Caco-2 (cell line): ENCODE data around the gene STK33. TPM values are rescaled to one million over a fixed set of nuclear protein-coding genes. Genes with fewer than 3 reads are reported as not detected.

Experiments used
- BruUV-seq: library from RNA; stranded (reverse); fragments of 400-500 nt; replicated peaks from 2 replicates; lab custom pipeline; 2021; lab: Mats Ljungman, UMichigan
- CTCF ChIA-PET: fragments of 300-600 bp; sonication (Branson Sonifier 250); formaldehyde crosslinking; loops from one replicate; lab custom pipeline; 2022; ENCODE audit warnings: antibody characterized with exemption; lab: Charles Lee
- POLR2A ChIA-PET: fragments of 300-600 bp; sonication (Branson Sonifier 250); formaldehyde crosslinking; loops from one replicate; lab custom pipeline; 2022; ENCODE audit warnings: antibody characterized with exemption; lab: Charles Lee
- DNase-seq, 2 experiments: peaks; one replicate each; pipeline versions ENCODE4 v3.0.0 to v3.0.0-alpha.2; 2020 to 2022
- H3K27me3 ChIP-seq: replicated peaks from 2 replicates; pipeline ENCODE4 v1.6.0; 2011; ENCODE audit warnings: low read length; ENCODE audit not compliant: control insufficient read depth, insufficient read depth
- H3K36me3 ChIP-seq: 2 replicates; pipeline ENCODE4 v1.5.1; 2011; ENCODE audit warnings: low read length; ENCODE audit not compliant: control insufficient read depth, insufficient read depth
- H3K4me1 ChIP-seq: fragments of 250-450 bp; sonication (Bioruptor Pico); 2 replicates; pipeline ENCODE4 v1.5.1; 2020; ENCODE audit warnings: mild to moderate bottlenecking
- H3K4me3 ChIP-seq: 2 replicates; pipeline ENCODE4 v1.5.1; 2011; ENCODE audit warnings: low read depth, mild to moderate bottlenecking, control low read depth, low read length
- H3K9me3 ChIP-seq: fragments of 250-450 bp; sonication (Bioruptor Pico); 2 replicates; pipeline ENCODE4 v1.5.1; 2020; ENCODE audit warnings: mild to moderate bottlenecking, moderate library complexity
- H3K27ac Mint-ChIP-seq: one replicate; pipeline ENCODE4 v1.8.0; 2022; ENCODE audit warnings: mixed read lengths; ENCODE audit not compliant: unreplicated experiment
- H3K27me3 Mint-ChIP-seq: one replicate; pipeline ENCODE4 v1.8.0; 2022; ENCODE audit warnings: mixed read lengths; ENCODE audit not compliant: insufficient read depth, unreplicated experiment
- H3K36me3 Mint-ChIP-seq: one replicate; pipeline ENCODE4 v1.8.0; 2022; ENCODE audit warnings: mild to moderate bottlenecking, mixed read lengths; ENCODE audit not compliant: insufficient read depth, unreplicated experiment
- H3K4me1 Mint-ChIP-seq: one replicate; pipeline ENCODE4 v1.8.0; 2022; ENCODE audit warnings: low read depth, mixed read lengths; ENCODE audit not compliant: unreplicated experiment
- H3K4me3 Mint-ChIP-seq: one replicate; pipeline ENCODE4 v1.8.0; 2022; ENCODE audit warnings: mild to moderate bottlenecking, moderate library complexity, mixed read lengths; ENCODE audit not compliant: unreplicated experiment
- H3K9me3 Mint-ChIP-seq: one replicate; pipeline ENCODE4 v1.8.0; 2022; ENCODE audit warnings: mixed read lengths; ENCODE audit not compliant: unreplicated experiment
- CTCF ChIP-seq, 2 experiments: fragments of 200-600 bp in 1 of 2; IDR thresholded peaks; 1 replicate in 1 of 2; 2 replicates in 1 of 2; pipeline versions ENCODE4 v1.5.1 to v1.8.0; 2011 to 2022; ENCODE audit warnings: antibody characterized with exemption in 1 of 2, control low read depth in 1 of 2, inconsistent platforms in 1 of 2, low read depth in 1 of 2, low read length in 1 of 2, mild to moderate bottlenecking in 1 of 2, moderate library complexity in 1 of 2; ENCODE audit not compliant: insufficient read depth in 1 of 2, severe bottlenecking in 1 of 2, unreplicated experiment in 1 of 2
- intact Hi-C: fragments of 100-400 bp; cut with micrococcal nuclease; formaldehyde crosslinking; loops from one replicate; pipeline ENCODE4 v1.10.0; 2022; ENCODE audit not compliant: unreplicated experiment
- total RNA-seq: library from RNA; stranded (reverse); gene quantifications from 2 replicates; pipeline ENCODE4 v1.2.3, GENCODE V29; 2022

Gene STK33
- total RNA-seq, 1 experiment from 2014 or later: 0.98 TPM

GRCh38 chr11:8531312-8531711 lies 62.7 kb downstream of the STK33 start:
- no peaks in the 10 kb centered on the region for H3K36me3 Mint-ChIP-seq
- POLR2A ChIA-PET: no interaction called here
- H3K27me3 ChIP-seq: no peaks in the 10 kb centered on the region

GRCh38 chr11:8527939-8528338 lies 66.1 kb downstream of the STK33 start:
- Mint-ChIP-seq H3K36me3 (no peaks in the 10 kb centered on the region), H3K4me3 (no peak overlapping the region), H3K27ac (no peak overlapping the region), H3K9me3 (no peaks in the 10 kb centered on the region), H3K27me3 (peaks cover 15% of the 10 kb centered on the region), H3K4me1 (no peaks in the 10 kb centered on the region)
- H3K27me3 ChIP-seq: no peaks in the 10 kb centered on the region
- intact Hi-C loops: no loop called here
- peaks cover 13% of the 10 kb centered on the region; the same call in 1 of the 2 replicates for H3K9me3 ChIP-seq
- no peaks in the 10 kb centered on the region for H3K36me3 ChIP-seq
- no peak overlapping the region for H3K4me3 ChIP-seq
- H3K4me1 ChIP-seq: no peaks in the 10 kb centered on the region
- DNase-seq: no peak
- ChIA-PET CTCF (interaction anchor here (0.6 kb wide), 1 partner anchor 825 kb away, joined by 3 read pairs; no protein-coding TSS in a partner anchor), POLR2A (no interaction called here)
- no TSS peak for BruUV-seq
- no peak for TF ChIP-seq CTCF (IDR thresholded peaks at IDR 0.05; ENCODE audit: insufficient read depth in 1 of 2, low read depth in 1 of 2, low read length in 1 of 2, severe bottlenecking in 1 of 2, unreplicated experiment in 1 of 2)

More at GRCh38 chr11:8531312-8531711, 62.7 kb downstream of the STK33 start:
- no peak for DNase-seq
- Histone ChIP-seq H3K36me3 (no peaks in the 10 kb centered on the region), H3K4me3 (no peak overlapping the region), H3K9me3 (no peaks in the 10 kb centered on the region), H3K4me1 (no peaks in the 10 kb centered on the region)
- no peaks in the 10 kb centered on the region for H3K4me1 Mint-ChIP-seq
- H3K27me3 Mint-ChIP-seq: peaks cover 23% of the 10 kb centered on the region
- no peak overlapping the region for H3K27ac Mint-ChIP-seq
- intact Hi-C loops: no loop called here
- CTCF ChIA-PET: interaction anchor here (0.5 kb wide), 1 partner anchor 26 kb away, joined by 4 read pairs; no protein-coding TSS in a partner anchor
- no TSS peak for BruUV-seq
- H3K4me3 Mint-ChIP-seq: no peak overlapping the region
- no peak for TF ChIP-seq CTCF (IDR thresholded peaks at IDR 0.05; ENCODE audit: insufficient read depth in 1 of 2, low read depth in 1 of 2, low read length in 1 of 2, severe bottlenecking in 1 of 2, unreplicated experiment in 1 of 2)
- H3K9me3 Mint-ChIP-seq: no peaks in the 10 kb centered on the region

GRCh38 chr11:8523396-8523795 lies 70.6 kb downstream of the STK33 start:
- Mint-ChIP-seq H3K4me1 (no peaks in the 10 kb centered on the region), H3K27me3 (peaks cover 15% of the 10 kb centered on the region), H3K27ac (no peak overlapping the region), H3K36me3 (no peaks in the 10 kb centered on the region), H3K4me3 (no peak overlapping the region), H3K9me3 (no peaks in the 10 kb centered on the region)
- H3K4me3 ChIP-seq: no peak overlapping the region
- no peak for TF ChIP-seq CTCF (IDR thresholded peaks at IDR 0.05; ENCODE audit: insufficient read depth in 1 of 2, low read depth in 1 of 2, low read length in 1 of 2, severe bottlenecking in 1 of 2, unreplicated experiment in 1 of 2)
- ChIA-PET POLR2A (no interaction called here), CTCF (interaction anchor here (0.6 kb wide), 1 partner anchor 45 kb away, joined by 3 read pairs; no protein-coding TSS in a partner anchor)
- DNase-seq: no peak
- no TSS peak for BruUV-seq
- intact Hi-C loops: no loop called here
- no peaks in the 10 kb centered on the region for H3K4me1 ChIP-seq
- no peaks in the 10 kb centered on the region for H3K36me3 ChIP-seq
- peaks cover 13% of the 10 kb centered on the region; the same call in 1 of the 2 replicates for H3K9me3 ChIP-seq
- H3K27me3 ChIP-seq: no peaks in the 10 kb centered on the region
